WERI-Rb-1 (cell line): ENCODE data around the gene TMEM119.

ENCODE experiments used
- DNase-seq: peaks from one replicate; pipeline ENCODE4 v3.0.0-alpha.2; 2020
- H3K27ac ChIP-seq: fragments of 250-450 bp; sonication (Bioruptor Pico); 2 replicates; pipeline ENCODE4 v1.5.1; 2020; ENCODE audit warnings: mild to moderate bottlenecking, moderate library complexity
- H3K27me3 ChIP-seq: fragments of 250-450 bp; sonication (Bioruptor Pico); 2 replicates; pipeline ENCODE4 v1.5.1; 2021; ENCODE audit warnings: mild to moderate bottlenecking, low read depth, moderate library complexity; ENCODE audit not compliant: insufficient read depth, severe bottlenecking
- H3K36me3 ChIP-seq: fragments of 250-450 bp; sonication (Bioruptor Pico); 2 replicates; pipeline ENCODE4 v1.5.1; 2020; ENCODE audit warnings: mild to moderate bottlenecking, moderate library complexity
- H3K4me3 ChIP-seq: 2 replicates; pipeline ENCODE4 v1.5.1; 2011; ENCODE audit warnings: low read depth, mild to moderate bottlenecking, control low read depth, low read length
- H3K9me3 ChIP-seq: fragments of 250-450 bp; sonication (Bioruptor Pico); 2 replicates; pipeline ENCODE4 v1.5.1; 2021; ENCODE audit warnings: mild to moderate bottlenecking, moderate library complexity; ENCODE audit not compliant: severe bottlenecking
- TF ChIP-seq, protein P1 (sequence below): IDR thresholded peaks from 2 replicates; pipeline ENCODE4 v1.5.1; 2011; ENCODE audit warnings: low read depth, mild to moderate bottlenecking, control low read depth, inconsistent platforms, low read length

The TMEM119 gene

DNA sequence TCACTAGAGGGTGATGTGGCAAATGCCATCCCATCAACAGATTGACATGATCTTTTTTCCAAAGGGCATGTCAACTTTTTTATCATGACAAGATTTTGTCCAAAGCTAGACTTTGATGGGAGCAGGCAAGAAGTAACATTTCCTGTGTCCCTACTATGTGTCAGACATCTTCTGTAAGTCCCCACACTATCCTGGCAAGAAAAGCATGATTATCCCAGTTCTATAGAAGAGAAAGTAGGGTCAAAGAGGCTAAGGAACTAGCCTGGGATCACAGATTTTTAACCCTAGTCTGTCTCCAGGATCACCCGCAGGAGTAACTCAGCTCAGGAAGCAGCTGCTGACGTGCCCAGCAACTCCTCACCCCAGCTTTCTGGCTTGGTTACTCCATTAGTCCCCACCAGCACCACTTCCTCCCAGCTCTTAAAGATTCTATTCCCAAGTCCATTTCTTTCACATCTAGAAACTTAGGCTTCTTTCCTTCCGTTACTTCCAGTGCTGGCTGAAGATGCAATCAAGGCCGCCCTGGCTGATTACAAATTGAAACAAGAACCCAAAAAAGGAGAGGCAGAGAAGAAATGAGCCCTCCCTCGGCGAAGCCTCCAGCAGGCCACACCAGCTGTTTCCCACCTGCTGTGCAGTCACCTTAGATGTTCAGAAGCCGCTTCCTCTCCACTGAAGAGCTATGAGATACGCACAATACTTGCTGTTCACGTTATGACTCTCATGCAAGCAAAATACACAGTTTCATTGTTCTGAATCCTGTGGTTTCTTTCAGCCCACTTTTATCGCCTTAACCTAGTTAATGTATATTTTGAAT is 29.3 kb downstream of the TMEM119 start:
- Histone ChIP-seq H3K27ac (no peak overlapping the region), H3K9me3 (no peaks in the 10 kb centered on the region), H3K4me3 (no peak overlapping the region), H3K27me3 (no peaks in the 10 kb centered on the region), H3K36me3 (peaks cover 46% of the 10 kb centered on the region)
- TF ChIP-seq, protein P1, sequence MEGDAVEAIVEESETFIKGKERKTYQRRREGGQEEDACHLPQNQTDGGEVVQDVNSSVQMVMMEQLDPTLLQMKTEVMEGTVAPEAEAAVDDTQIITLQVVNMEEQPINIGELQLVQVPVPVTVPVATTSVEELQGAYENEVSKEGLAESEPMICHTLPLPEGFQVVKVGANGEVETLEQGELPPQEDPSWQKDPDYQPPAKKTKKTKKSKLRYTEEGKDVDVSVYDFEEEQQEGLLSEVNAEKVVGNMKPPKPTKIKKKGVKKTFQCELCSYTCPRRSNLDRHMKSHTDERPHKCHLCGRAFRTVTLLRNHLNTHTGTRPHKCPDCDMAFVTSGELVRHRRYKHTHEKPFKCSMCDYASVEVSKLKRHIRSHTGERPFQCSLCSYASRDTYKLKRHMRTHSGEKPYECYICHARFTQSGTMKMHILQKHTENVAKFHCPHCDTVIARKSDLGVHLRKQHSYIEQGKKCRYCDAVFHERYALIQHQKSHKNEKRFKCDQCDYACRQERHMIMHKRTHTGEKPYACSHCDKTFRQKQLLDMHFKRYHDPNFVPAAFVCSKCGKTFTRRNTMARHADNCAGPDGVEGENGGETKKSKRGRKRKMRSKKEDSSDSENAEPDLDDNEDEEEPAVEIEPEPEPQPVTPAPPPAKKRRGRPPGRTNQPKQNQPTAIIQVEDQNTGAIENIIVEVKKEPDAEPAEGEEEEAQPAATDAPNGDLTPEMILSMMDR: no peak
- no peak for DNase-seq

DNA sequence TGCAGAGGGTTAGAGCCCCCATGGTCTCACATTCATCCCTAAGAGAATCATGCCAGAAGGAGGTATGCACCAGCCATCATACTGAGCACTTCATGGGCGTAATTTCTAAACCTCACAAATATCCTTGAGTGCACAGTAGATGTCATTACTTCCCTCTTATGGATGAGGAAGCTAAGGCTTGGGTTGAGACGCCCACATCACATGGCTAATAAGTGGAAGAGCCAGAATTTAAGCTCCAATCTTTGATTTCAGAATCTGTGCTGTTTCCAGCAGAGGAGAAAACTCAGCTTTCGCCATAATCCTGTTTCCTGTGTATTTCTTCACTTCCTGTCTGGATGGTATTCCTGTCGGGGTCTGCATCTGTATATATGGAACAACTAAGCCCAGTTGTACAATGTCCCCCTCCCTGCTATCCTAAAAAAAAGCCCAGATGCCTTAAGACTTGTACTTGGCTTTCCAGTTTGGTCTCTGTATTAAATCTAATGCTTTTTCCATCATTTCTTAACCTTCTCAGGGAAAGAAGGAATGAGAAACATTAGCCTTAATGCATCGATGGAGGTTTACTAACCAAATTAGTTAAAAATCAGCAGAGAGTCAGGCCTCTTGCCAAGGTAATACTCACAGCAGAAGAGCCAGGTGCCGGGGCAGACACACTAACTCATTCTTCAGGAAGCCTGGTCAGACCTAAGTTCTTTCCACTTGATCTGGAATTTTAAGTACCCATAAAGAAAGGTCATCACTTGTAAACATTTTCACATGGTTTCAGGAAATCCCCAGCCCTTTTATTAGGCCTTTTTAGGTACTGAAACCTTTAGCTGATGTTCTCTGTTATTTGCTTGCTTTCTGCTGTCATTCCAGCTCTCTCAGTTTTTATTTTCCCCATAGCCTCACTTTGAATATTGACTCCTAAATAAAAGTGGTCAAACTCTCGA is 30.2 kb downstream of the TMEM119 start:
- Histone ChIP-seq H3K4me3 (no peak overlapping the region), H3K27ac (no peak overlapping the region), H3K36me3 (peaks cover 46% of the 10 kb centered on the region), H3K27me3 (no peaks in the 10 kb centered on the region), H3K9me3 (no peaks in the 10 kb centered on the region)
- no peak for DNase-seq
- TF ChIP-seq, protein P1: no peak

- Histone ChIP-seq H3K27ac (no peak overlapping the region), H3K27me3 (no peaks in the 10 kb centered on the region), H3K36me3 (peaks cover 46% of the 10 kb centered on the region), H3K9me3 (no peaks in the 10 kb centered on the region), H3K4me3 (no peak overlapping the region)
- TF ChIP-seq, protein P1: no peak
- no peak for DNase-seq
These were observed 31.4 kb downstream of the TMEM119 start for GRCh38 chr12:108566452-108566851.

GRCh38 chr12:108565976-108566375 is 31.9 kb downstream of the TMEM119 start:
- Histone ChIP-seq H3K9me3 (no peaks in the 10 kb centered on the region), H3K4me3 (no peak overlapping the region), H3K36me3 (peaks cover 46% of the 10 kb centered on the region), H3K27ac (no peak overlapping the region), H3K27me3 (no peaks in the 10 kb centered on the region)
- TF ChIP-seq, protein P1: no peak
- DNase-seq: no peak

DNA sequence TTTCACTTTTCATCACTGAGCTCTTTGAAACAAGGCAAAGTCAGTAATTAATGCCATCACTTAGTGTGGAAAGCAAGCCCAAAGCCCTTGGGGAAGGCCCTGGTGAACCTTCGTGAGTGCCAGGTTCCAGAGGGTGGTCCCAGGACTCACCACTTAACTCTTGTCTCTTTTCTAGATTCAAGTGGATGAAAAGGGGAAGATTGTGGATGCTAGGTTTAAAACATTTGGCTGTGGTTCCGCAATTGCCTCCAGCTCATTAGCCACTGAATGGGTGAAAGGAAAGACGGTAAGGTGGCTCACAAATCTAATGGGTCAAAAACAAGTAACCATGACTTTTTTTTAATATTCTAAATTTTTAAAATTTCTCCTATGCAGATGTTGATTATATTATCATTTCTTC is 32.7 kb downstream of the TMEM119 start:
- TF ChIP-seq, protein P1: no peak
- H3K27ac ChIP-seq: no peak overlapping the region
- no peak overlapping the region for H3K4me3 ChIP-seq

More for the DNA sequence above, 32.7 kb downstream of the TMEM119 start:
- H3K36me3 ChIP-seq: peaks cover 52% of the 10 kb centered on the region
- no peak for DNase-seq
- H3K9me3 ChIP-seq: no peaks in the 10 kb centered on the region
- H3K27me3 ChIP-seq: no peaks in the 10 kb centered on the region
